ENCODE data around the gene ETV6.
"Not testable (repeated sequence)": the region's sequence is repeated elsewhere in the genome, so short reads cannot be mapped to it uniquely, and the experiment has no call there.

Gene ETV6

GRCh38 chr12:11882301-11883019 is 233.0 kb downstream of the ETV6 start:
- DNase-seq (ENCODE audit: low read depth in 2 of 2), result no peak

GRCh38 chr12:11884116-11884515 is 234.6 kb downstream of the ETV6 start:
- no peak for DNase-seq (ENCODE audit: low read depth in 2 of 2)

GRCh38 chr12:11884706-11885105 is 235.2 kb downstream of the ETV6 start:
- DNase-seq (ENCODE audit: low read depth in 2 of 2), result no peak

GRCh38 chr12:11885261-11886038 is 236.0 kb downstream of the ETV6 start:
- DNase-seq (ENCODE audit: low read depth in 2 of 2), result peak; percentile 15 to 23

GRCh38 chr12:11886339-11886738 is 236.9 kb downstream of the ETV6 start:
- no peak for DNase-seq (ENCODE audit: low read depth in 2 of 2)

GRCh38 chr12:11888029-11888428 is 238.6 kb downstream of the ETV6 start:
- no peak for DNase-seq (ENCODE audit: low read depth in 2 of 2)

GRCh38 chr12:11891346-11891745 is 241.9 kb downstream of the ETV6 start:
- DNase-seq (ENCODE audit: low read depth in 2 of 2), result no peak

- DNase-seq (ENCODE audit: low read depth in 2 of 2), result no peak
Observed at GRCh38 chr12:11891754-11892386, 242.4 kb downstream of the ETV6 start.

GRCh38 chr12:11893998-11894397 is 244.5 kb downstream of the ETV6 start:
- DNase-seq (ENCODE audit: low read depth in 2 of 2), result no peak

GRCh38 chr12:11894890-11895289 is 245.4 kb downstream of the ETV6 start:
- no peak for DNase-seq (ENCODE audit: low read depth in 2 of 2)

- DNase-seq (ENCODE audit: low read depth in 2 of 2), result no peak
Observed at GRCh38 chr12:11895421-11896078, 246.1 kb downstream of the ETV6 start.

GRCh38 chr12:11896417-11896929 is 247.0 kb downstream of the ETV6 start:
- no peak for DNase-seq (ENCODE audit: low read depth in 2 of 2)

GRCh38 chr12:11897923-11898322 is 248.4 kb downstream of the ETV6 start:
- DNase-seq (ENCODE audit: low read depth in 2 of 2), result no peak

GRCh38 chr12:11901701-11902524 is 252.4 kb downstream of the ETV6 start:
- no peak for DNase-seq (ENCODE audit: low read depth in 2 of 2)

- no peak for DNase-seq (ENCODE audit: low read depth in 2 of 2)
Observed at GRCh38 chr12:11902525-11902875, 253.0 kb downstream of the ETV6 start.

- no peak for DNase-seq (ENCODE audit: low read depth in 2 of 2)
Observed at GRCh38 chr12:11904124-11904523, 254.7 kb downstream of the ETV6 start.

GRCh38 chr12:11905534-11905933 is 256.1 kb downstream of the ETV6 start:
- no peak for DNase-seq (ENCODE audit: low read depth in 2 of 2)

- peak; percentile 22 to 34 for DNase-seq (ENCODE audit: low read depth in 2 of 2)
Observed at GRCh38 chr12:11906286-11906935, 256.9 kb downstream of the ETV6 start.

GRCh38 chr12:11907625-11908024 is 258.2 kb downstream of the ETV6 start:
- DNase-seq (ENCODE audit: low read depth in 2 of 2), result no peak

- not testable (repeated sequence) for DNase-seq (ENCODE audit: low read depth in 2 of 2)
Observed at GRCh38 chr12:11909406-11909805, 259.9 kb downstream of the ETV6 start.

GRCh38 chr12:11916113-11916512 is 266.6 kb downstream of the ETV6 start:
- no peak for DNase-seq (ENCODE audit: low read depth in 2 of 2)

All from fibroblast of skin of left quadriceps (primary cell).